Peyer's patch (tissue), 4 donors: Measurements from ENCODE around the gene GCLC. TPM values are rescaled to one million over a fixed set of nuclear protein-coding genes. Genes with fewer than 3 reads are reported as not detected.

Experiments used
- DNase-seq, 3 donors: peaks; one replicate each; pipeline ENCODE4 v3.0.0-alpha.2; 2017 to 2019
- H3K27ac ChIP-seq, 4 donors: fragments of 200-600 bp; sonication (generic); one replicate each; pipeline ENCODE4 v1.5.1; 2016 to 2019
- H3K27me3 ChIP-seq, 2 donors: fragments of 200-600 bp; sonication (generic); one replicate each; pipeline ENCODE4 v1.5.1; 2019
- H3K36me3 ChIP-seq, 3 donors: fragments of 200-600 bp; sonication (generic); one replicate each; pipeline ENCODE4 v1.5.1; 2016 to 2019
- H3K4me1 ChIP-seq, 4 donors: fragments of 200-600 bp; sonication (generic); one replicate each; pipeline ENCODE4 v1.5.1; 2016 to 2019
- H3K4me3 ChIP-seq, 4 donors: fragments of 200-600 bp; sonication (generic); 1 replicate in 3 of 4; 2 replicates in 1 of 4; pipeline ENCODE4 v1.5.1; 2016 to 2019; ENCODE audit warnings: mild to moderate bottlenecking in 1 of 4
- H3K9me3 ChIP-seq, 4 donors: fragments of 200-600 bp; sonication (generic); one replicate each; pipeline ENCODE4 v1.5.1; 2016 to 2019; ENCODE audit warnings: mild to moderate bottlenecking in 1 of 4
- CTCF ChIP-seq, 6 experiments: fragments of 450-650 bp in 4 of 6; fragments of 200-600 bp in 2 of 6; sonication (generic) in 1 of 6; IDR thresholded peaks; one replicate each; pipeline ENCODE4 v1.5.1; 2017 to 2019; ENCODE audit warnings: antibody characterized with exemption in 6 of 6, mild to moderate bottlenecking in 3 of 6, moderate library complexity in 1 of 6
- POLR2A ChIP-seq, 2 donors: fragments of 450-650 bp; IDR thresholded peaks; one replicate each; pipeline ENCODE4 v1.5.1; 2017; ENCODE audit warnings: antibody characterized with exemption in 2 of 2, mild to moderate bottlenecking in 2 of 2, moderate library complexity in 2 of 2
- total RNA-seq, 4 donors: library from RNA; depleted of rRNA; stranded (reverse); fragments of >200 nt; gene quantifications; one replicate each; pipeline ENCODE4 v1.1.0, GENCODE V29; 2016

The GCLC gene
- total RNA-seq, 4 donors from 2014 or later, result 77.5 to 143 (median 126) TPM

GRCh38 chr6:53541900-53542299 is 3.0 kb downstream of the GCLC start:
- DNase-seq, result no peak
- H3K4me1 ChIP-seq, result peaks cover 0 to 39% (median 0%) of the 10 kb centered on the region in 4 donors
- H3K27ac ChIP-seq, result no peak overlapping the region
- no peaks in the 10 kb centered on the region for H3K27me3 ChIP-seq
- H3K36me3 ChIP-seq, result no peaks in the 10 kb centered on the region
- H3K4me3 ChIP-seq, result no peak overlapping the region
- TF ChIP-seq POLR2A (IDR thresholded peaks at IDR 0.05), result no peak
- no peaks in the 10 kb centered on the region for H3K9me3 ChIP-seq

GRCh38 chr6:53540129-53540692 is 4.7 kb downstream of the GCLC start:
- TF ChIP-seq CTCF (IDR thresholded peaks at IDR 0.05), result no peak
- TF ChIP-seq POLR2A (IDR thresholded peaks at IDR 0.05), result no peak
- peaks cover 0 to 24% (median 0%) of the 10 kb centered on the region in 4 donors for H3K4me1 ChIP-seq

DNA sequence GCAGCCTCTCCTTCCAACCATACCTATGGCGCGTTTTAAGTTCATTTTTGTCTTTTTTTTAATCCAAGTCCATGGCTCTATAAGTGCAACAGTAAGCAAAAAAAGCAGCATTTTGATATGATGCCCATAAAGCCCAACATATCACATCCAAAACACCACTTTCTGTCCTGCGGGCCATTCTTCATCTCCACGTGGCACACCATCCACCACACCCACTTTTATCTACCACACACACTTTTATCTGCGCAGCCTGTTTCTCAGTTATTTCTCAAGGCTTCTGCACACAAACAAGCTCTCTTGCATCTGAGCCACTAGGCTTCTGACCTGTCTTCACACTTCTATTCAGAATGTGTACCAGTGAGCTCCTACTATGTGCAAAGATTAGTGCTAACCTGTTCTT is 5.3 kb downstream of the GCLC start:
- no peak for TF ChIP-seq POLR2A (IDR thresholded peaks at IDR 0.05)
- TF ChIP-seq CTCF (IDR thresholded peaks at IDR 0.05), result no peak
- Histone ChIP-seq H3K4me1 (peaks cover 0 to 24% (median 0%) of the 10 kb centered on the region in 4 donors), H3K27ac (no peak overlapping the region), H3K9me3 (no peaks in the 10 kb centered on the region), H3K4me3 (no peak overlapping the region), H3K27me3 (no peaks in the 10 kb centered on the region), H3K36me3 (no peaks in the 10 kb centered on the region)
- no peak for DNase-seq

More at GRCh38 chr6:53540129-53540692, 4.7 kb downstream of the GCLC start:
- H3K27ac ChIP-seq, result no peak overlapping the region
- DNase-seq, result no peak
- H3K27me3 ChIP-seq, result no peaks in the 10 kb centered on the region
- H3K9me3 ChIP-seq, result no peaks in the 10 kb centered on the region
- no peak overlapping the region for H3K4me3 ChIP-seq
- H3K36me3 ChIP-seq, result no peaks in the 10 kb centered on the region

DNA sequence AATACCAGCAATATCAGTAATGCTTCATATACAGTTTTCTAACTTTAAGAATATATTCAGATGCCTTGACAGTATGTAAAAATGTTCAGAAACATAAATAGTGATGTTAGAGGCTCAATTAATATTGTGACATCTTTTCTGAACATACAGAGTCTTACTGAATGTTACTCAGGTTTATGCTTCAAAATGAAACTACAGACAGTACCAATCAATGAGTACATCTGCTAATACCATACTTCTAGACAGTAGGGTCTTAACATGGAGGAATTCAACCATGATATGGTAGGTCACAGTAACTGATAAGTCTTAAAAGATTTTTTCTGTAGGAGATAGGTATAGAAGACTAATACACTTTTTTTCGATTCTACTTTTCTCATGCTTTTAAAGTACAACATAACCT is 8.3 kb downstream of the GCLC start:
- peaks cover 0 to 2% (median 0%) of the 10 kb centered on the region in 4 donors for H3K4me1 ChIP-seq
- H3K4me3 ChIP-seq, result no peak overlapping the region
- no peaks in the 10 kb centered on the region for H3K36me3 ChIP-seq
- H3K9me3 ChIP-seq, result no peaks in the 10 kb centered on the region
- TF ChIP-seq POLR2A (IDR thresholded peaks at IDR 0.05) (no peak), CTCF (IDR thresholded peaks at IDR 0.05) (no peak)
- no peak overlapping the region for H3K27ac ChIP-seq
- no peak for DNase-seq
- no peaks in the 10 kb centered on the region for H3K27me3 ChIP-seq

DNA sequence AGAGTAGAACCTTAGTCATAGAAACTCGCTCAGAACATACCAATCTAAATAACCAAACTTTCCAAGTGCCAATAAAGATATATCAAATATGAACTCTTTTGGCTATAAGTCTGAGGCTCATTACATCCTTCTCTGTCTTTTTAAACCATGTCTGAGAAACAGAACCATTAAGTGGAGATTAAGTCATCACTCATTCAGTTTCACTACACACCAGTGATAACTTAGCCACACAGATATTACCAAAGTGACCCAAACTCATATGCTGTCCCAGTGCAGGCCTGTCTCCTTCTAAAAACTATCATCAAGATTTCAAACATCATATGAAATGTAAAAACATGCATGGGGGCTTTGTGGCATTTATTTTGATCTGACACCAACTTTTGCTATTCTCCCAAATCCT is 12.0 kb downstream of the GCLC start:
- no peak for DNase-seq
- Histone ChIP-seq H3K27ac (peak overlapping the region in 2 of 4 donors; percentile 30 to 41), H3K27me3 (no peaks in the 10 kb centered on the region), H3K36me3 (no peaks in the 10 kb centered on the region), H3K9me3 (no peaks in the 10 kb centered on the region), H3K4me3 (no peak overlapping the region), H3K4me1 (peaks cover 0 to 14% (median 0%) of the 10 kb centered on the region in 4 donors)
- no peak for TF ChIP-seq POLR2A (IDR thresholded peaks at IDR 0.05)
- TF ChIP-seq CTCF (IDR thresholded peaks at IDR 0.05), result no peak

- H3K4me3 ChIP-seq, result no peak overlapping the region
- no peak for TF ChIP-seq CTCF (IDR thresholded peaks at IDR 0.05)
- no peak for TF ChIP-seq POLR2A (IDR thresholded peaks at IDR 0.05)
- H3K9me3 ChIP-seq, result no peaks in the 10 kb centered on the region
- peaks cover 0 to 15% (median 0%) of the 10 kb centered on the region in 4 donors for H3K4me1 ChIP-seq
- H3K36me3 ChIP-seq, result no peaks in the 10 kb centered on the region
- H3K27ac ChIP-seq, result peak overlapping the region in 2 of 4 donors; percentile 37 to 41
- DNase-seq, result no peak
- no peaks in the 10 kb centered on the region for H3K27me3 ChIP-seq
Observed at GRCh38 chr6:53532061-53532797, 12.7 kb downstream of the GCLC start.
